A673 (cell line): ENCODE results near the gene ZNRF3. TPM values are rescaled to one million over a fixed set of nuclear protein-coding genes. Genes with fewer than 3 reads are reported as not detected.

Experiments
- BruUV-seq: library from RNA; stranded (reverse); fragments of 400-500 nt; replicated peaks from 2 replicates; lab custom pipeline; 2021; lab: Mats Ljungman, UMichigan
- CTCF ChIA-PET: fragments of 300-600 bp; sonication (Branson Sonifier 250); formaldehyde crosslinking; loops from one replicate; lab custom pipeline; 2022; ENCODE audit warnings: antibody characterized with exemption; lab: Charles Lee
- POLR2A ChIA-PET: fragments of 300-600 bp; sonication (Branson Sonifier 250); formaldehyde crosslinking; loops from one replicate; lab custom pipeline; 2022; ENCODE audit warnings: antibody characterized with exemption; ENCODE audit not compliant: low non-redundant PET; lab: Charles Lee
- DNase-seq: peaks from one replicate; pipeline ENCODE4 v3.0.0-alpha.2; 2015; ENCODE audit warnings: low spot score
- H3K27ac ChIP-seq: fragments of 200-600 bp; sonication (generic); 2 replicates; pipeline ENCODE4 v1.5.1; 2016; ENCODE audit warnings: mixed run types, low read depth, mild to moderate bottlenecking, mixed read lengths, antibody characterized with exemption, low read length; ENCODE audit not compliant: poor library complexity, severe bottlenecking
- H3K27me3 ChIP-seq: fragments of 200-600 bp; sonication (generic); replicated peaks from 2 replicates; pipeline ENCODE4 v1.6.1; 2017; ENCODE audit warnings: mixed run types, low read depth, mild to moderate bottlenecking, mixed read lengths, antibody characterized with exemption, low read length; ENCODE audit not compliant: insufficient read depth, poor library complexity
- H3K36me3 ChIP-seq: fragments of 200-600 bp; sonication (generic); 2 replicates; pipeline ENCODE4 v1.6.1; 2016; ENCODE audit warnings: mixed run types, mild to moderate bottlenecking, mixed read lengths, antibody characterized with exemption, low read length; ENCODE audit not compliant: insufficient read depth, poor library complexity, severe bottlenecking
- H3K4me1 ChIP-seq: fragments of 200-600 bp; sonication (generic); 2 replicates; pipeline ENCODE4 v1.6.1; 2017; ENCODE audit warnings: mixed run types, mild to moderate bottlenecking, mixed read lengths, antibody characterized with exemption, low read length; ENCODE audit not compliant: insufficient read depth, poor library complexity, severe bottlenecking
- H3K4me3 ChIP-seq: fragments of 200-600 bp; sonication (generic); 2 replicates; pipeline ENCODE4 v1.5.1; 2016; ENCODE audit warnings: low read depth, mixed run types, mild to moderate bottlenecking, mixed read lengths, low read length; ENCODE audit not compliant: poor library complexity, severe bottlenecking
- H3K9me3 ChIP-seq: fragments of 200-600 bp; sonication (generic); 2 replicates; pipeline ENCODE4 v1.6.1; 2016; ENCODE audit warnings: mixed run types, low read depth, mild to moderate bottlenecking, mixed read lengths, antibody characterized with exemption, low read length; ENCODE audit not compliant: poor library complexity, severe bottlenecking
- EZH2 ChIP-seq: fragments of 200-600 bp; sonication (generic); IDR thresholded peaks from 2 replicates; pipeline ENCODE4 v1.6.1; 2017; ENCODE audit warnings: borderline replicate concordance, low read depth, mild to moderate bottlenecking, mixed read lengths, antibody characterized with exemption, low read length; ENCODE audit not compliant: poor library complexity, severe bottlenecking
- intact Hi-C: fragments of 100-400 bp; cut with micrococcal nuclease; formaldehyde crosslinking; loops from one replicate; pipeline ENCODE4 v1.10.0; 2022; ENCODE audit not compliant: unreplicated experiment
- total RNA-seq: library from RNA; stranded (reverse); gene quantifications from 2 replicates; pipeline ENCODE4 v1.2.3, GENCODE V29; 2021
- TF ChIP-seq, protein P1 (sequence below): fragments of 300-800, 200-600 bp; sonication (generic); conservative IDR thresholded peaks from 2 replicates; pipeline ENCODE4 v1.5.1; 2017; ENCODE audit warnings: low read depth, mild to moderate bottlenecking, antibody characterized with exemption, low read length, moderate library complexity, mixed read lengths

Gene ZNRF3
- total RNA-seq, 1 experiment from 2014 or later = 11.9 TPM

DNA sequence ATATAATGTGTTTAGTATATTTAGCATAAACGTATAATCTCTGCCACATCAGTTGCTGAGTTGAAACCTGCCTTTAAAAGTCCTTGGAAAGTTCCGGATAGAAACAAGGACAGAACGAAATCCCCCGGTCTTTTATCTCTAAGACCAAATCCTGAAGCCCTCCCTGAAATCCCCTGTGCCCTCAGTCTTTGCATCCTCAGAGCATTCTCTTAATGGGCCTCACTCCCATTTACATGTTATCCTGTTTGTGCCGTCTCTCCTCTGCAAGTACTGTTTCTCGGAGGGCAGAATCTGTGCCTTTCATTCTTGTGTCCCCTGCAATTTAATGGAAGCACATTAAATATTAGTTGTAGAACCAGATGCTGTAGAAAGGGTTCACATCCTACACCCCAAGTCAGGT is 56.0 kb downstream of the ZNRF3 start:
- no peak overlapping the region for H3K27ac ChIP-seq
- no peak for DNase-seq
- TF ChIP-seq EZH2 = no peak
- TF ChIP-seq, protein P1, sequence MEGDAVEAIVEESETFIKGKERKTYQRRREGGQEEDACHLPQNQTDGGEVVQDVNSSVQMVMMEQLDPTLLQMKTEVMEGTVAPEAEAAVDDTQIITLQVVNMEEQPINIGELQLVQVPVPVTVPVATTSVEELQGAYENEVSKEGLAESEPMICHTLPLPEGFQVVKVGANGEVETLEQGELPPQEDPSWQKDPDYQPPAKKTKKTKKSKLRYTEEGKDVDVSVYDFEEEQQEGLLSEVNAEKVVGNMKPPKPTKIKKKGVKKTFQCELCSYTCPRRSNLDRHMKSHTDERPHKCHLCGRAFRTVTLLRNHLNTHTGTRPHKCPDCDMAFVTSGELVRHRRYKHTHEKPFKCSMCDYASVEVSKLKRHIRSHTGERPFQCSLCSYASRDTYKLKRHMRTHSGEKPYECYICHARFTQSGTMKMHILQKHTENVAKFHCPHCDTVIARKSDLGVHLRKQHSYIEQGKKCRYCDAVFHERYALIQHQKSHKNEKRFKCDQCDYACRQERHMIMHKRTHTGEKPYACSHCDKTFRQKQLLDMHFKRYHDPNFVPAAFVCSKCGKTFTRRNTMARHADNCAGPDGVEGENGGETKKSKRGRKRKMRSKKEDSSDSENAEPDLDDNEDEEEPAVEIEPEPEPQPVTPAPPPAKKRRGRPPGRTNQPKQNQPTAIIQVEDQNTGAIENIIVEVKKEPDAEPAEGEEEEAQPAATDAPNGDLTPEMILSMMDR = no peak
- H3K4me3 ChIP-seq = no peak overlapping the region
- H3K27me3 ChIP-seq = no peaks in the 10 kb centered on the region
- ChIA-PET CTCF (no interaction called here), POLR2A (no interaction called here)
- BruUV-seq = no TSS peak
- H3K9me3 ChIP-seq = no peaks in the 10 kb centered on the region
- H3K4me1 ChIP-seq = peaks cover 24% of the 10 kb centered on the region
- no peaks in the 10 kb centered on the region for H3K36me3 ChIP-seq
- intact Hi-C loops = no loop called here

DNA sequence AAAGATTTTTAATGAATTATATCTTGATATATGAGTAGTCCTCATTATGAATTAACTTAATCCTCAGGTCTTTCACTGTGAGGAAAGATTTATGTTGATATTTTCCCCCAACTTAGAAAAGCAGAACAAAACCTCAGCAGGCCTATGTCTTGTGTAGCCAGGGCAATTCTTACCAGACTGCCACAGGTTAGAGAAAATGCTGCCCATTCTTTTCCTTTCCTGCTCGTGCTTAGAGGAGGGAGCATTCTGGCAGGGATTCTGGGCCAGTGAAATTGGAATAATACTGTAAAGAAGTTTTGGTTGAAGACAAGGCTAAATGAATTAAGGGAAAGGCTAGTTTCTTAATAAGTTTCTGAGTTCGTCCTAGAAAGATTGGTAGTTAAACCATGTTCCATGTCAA is 56.6 kb downstream of the ZNRF3 start:
- POLR2A ChIA-PET = no interaction called here
- no TSS peak for BruUV-seq
- DNase-seq = no peak
- no peaks in the 10 kb centered on the region for H3K9me3 ChIP-seq
- intact Hi-C loops = no loop called here
- no peaks in the 10 kb centered on the region for H3K27me3 ChIP-seq
- H3K4me1 ChIP-seq = peaks cover 24% of the 10 kb centered on the region
- CTCF ChIA-PET = no interaction called here
- no peak for TF ChIP-seq EZH2
- TF ChIP-seq, protein P1 = no peak
- H3K4me3 ChIP-seq = no peak overlapping the region
- no peak overlapping the region for H3K27ac ChIP-seq
- no peaks in the 10 kb centered on the region for H3K36me3 ChIP-seq

DNA sequence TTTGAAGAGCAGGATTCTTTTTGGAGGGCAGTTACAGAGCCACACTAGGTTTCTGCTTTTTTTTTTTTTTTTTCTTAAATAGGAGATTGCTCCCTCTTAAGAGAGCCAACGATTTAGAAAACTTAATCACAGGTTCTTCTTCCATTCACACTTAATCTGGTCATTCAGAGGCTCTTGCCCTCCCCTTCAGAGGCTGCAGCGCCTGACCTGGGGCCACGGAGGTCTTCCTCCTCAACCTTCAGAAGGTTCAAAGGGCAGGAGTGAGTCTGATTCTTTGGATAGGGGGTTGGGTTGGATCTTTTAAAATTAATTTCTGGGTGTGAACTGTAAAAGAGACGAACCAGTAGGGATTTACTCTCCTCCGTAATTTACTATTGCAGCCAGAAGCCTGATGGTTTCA is 57.1 kb downstream of the ZNRF3 start:
- POLR2A ChIA-PET = no interaction called here
- CTCF ChIA-PET = no interaction called here

More for the DNA sequence above, 57.1 kb downstream of the ZNRF3 start:
- no peak overlapping the region for H3K27ac ChIP-seq
- H3K9me3 ChIP-seq = no peaks in the 10 kb centered on the region
- H3K4me3 ChIP-seq = no peak overlapping the region
- H3K27me3 ChIP-seq = no peaks in the 10 kb centered on the region
- H3K4me1 ChIP-seq = peaks cover 24% of the 10 kb centered on the region
- no peaks in the 10 kb centered on the region for H3K36me3 ChIP-seq
- intact Hi-C loops = no loop called here
- no TSS peak for BruUV-seq
- DNase-seq = no peak
- TF ChIP-seq, protein P1 = no peak
- no peak for TF ChIP-seq EZH2
